ENCODE data around the gene LMNB1. TPM values are rescaled to one million over a fixed set of nuclear protein-coding genes. Genes with fewer than 3 reads are reported as not detected.

The LMNB1 gene
- polyA plus RNA-seq, 6 donors from 2014 or later, result 1.3 to 9.2 (median 6.8) TPM

GRCh38 chr5:126857472-126858410 is 80.8 kb downstream of the LMNB1 start:
- Mint-ChIP-seq H3K27ac (peak overlapping the region in 2 of 6 donors; percentile 83 to 85), H3K9me3 (peaks cover 0 to 6% (median 0%) of the 10 kb centered on the region in 7 donors), H3K4me3 (no peak overlapping the region), H3K27me3 (no peaks in the 10 kb centered on the region), H3K4me1 (peaks cover 6 to 21% (median 21%) of the 10 kb centered on the region in 3 donors), H3K36me3 (peaks cover 0 to 6% of the 10 kb centered on the region in 2 donors)
- no peak for ATAC-seq (ENCODE audit: low read depth in 2 of 2)
- DNase-seq, result no peak

- ATAC-seq (ENCODE audit: low read depth in 2 of 2) (no peak), DNase-seq (no peak)
- H3K4me3 Mint-ChIP-seq, result no peak overlapping the region
- H3K4me1 Mint-ChIP-seq, result peaks cover under 1 to 15% (median 14%) of the 10 kb centered on the region in 3 donors
- peaks cover 0 to 6% of the 10 kb centered on the region in 2 donors for H3K36me3 Mint-ChIP-seq
- peaks cover 0 to 6% (median 0%) of the 10 kb centered on the region in 7 donors for H3K9me3 Mint-ChIP-seq
- H3K27ac Mint-ChIP-seq, result peak overlapping the region in 1 of 6 donors; percentile 85
- no peaks in the 10 kb centered on the region for H3K27me3 Mint-ChIP-seq
Measured at GRCh38 chr5:126858441-126858840, 81.5 kb downstream of the LMNB1 start.

- Mint-ChIP-seq H3K27ac (peak overlapping the region in 1 of 6 donors; percentile 6), H3K36me3 (no peaks in the 10 kb centered on the region), H3K4me3 (no peak overlapping the region), H3K27me3 (no peaks in the 10 kb centered on the region), H3K4me1 (peaks cover 6 to 25% (median 16%) of the 10 kb centered on the region in 3 donors), H3K9me3 (peaks cover 0 to 2% (median 0%) of the 10 kb centered on the region in 7 donors)
- DNase-seq (no peak), ATAC-seq (ENCODE audit: low read depth in 2 of 2) (no peak)
Measured at GRCh38 chr5:126863402-126863801, 86.5 kb downstream of the LMNB1 start.

GRCh38 chr5:126864042-126864688 is 87.2 kb downstream of the LMNB1 start:
- no peak for DNase-seq
- Mint-ChIP-seq H3K36me3 (no peaks in the 10 kb centered on the region), H3K4me3 (no peak overlapping the region), H3K9me3 (peaks cover 0 to 2% (median 0%) of the 10 kb centered on the region in 7 donors), H3K4me1 (peaks cover 14 to 32% (median 24%) of the 10 kb centered on the region in 3 donors), H3K27ac (no peak overlapping the region), H3K27me3 (no peaks in the 10 kb centered on the region)
- ATAC-seq (ENCODE audit: low read depth in 2 of 2), result no peak

GRCh38 chr5:126865299-126865698 is 88.4 kb downstream of the LMNB1 start:
- peaks cover 0 to 2% (median 0%) of the 10 kb centered on the region in 7 donors for H3K9me3 Mint-ChIP-seq
- no peaks in the 10 kb centered on the region for H3K27me3 Mint-ChIP-seq
- peaks cover 18 to 38% (median 23%) of the 10 kb centered on the region in 3 donors for H3K4me1 Mint-ChIP-seq
- H3K27ac Mint-ChIP-seq, result no peak overlapping the region
- ATAC-seq (ENCODE audit: low read depth in 2 of 2) (no peak), DNase-seq (no peak)
- H3K36me3 Mint-ChIP-seq, result peaks cover 0 to 1% of the 10 kb centered on the region in 2 donors
- no peak overlapping the region for H3K4me3 Mint-ChIP-seq

- Mint-ChIP-seq H3K4me1 (peaks cover 19 to 40% (median 23%) of the 10 kb centered on the region in 3 donors), H3K9me3 (peaks cover 0 to 2% (median 0%) of the 10 kb centered on the region in 7 donors), H3K4me3 (peak overlapping the region in 1 of 8 donors; percentile 24), H3K27me3 (no peaks in the 10 kb centered on the region), H3K36me3 (peaks cover 4 to 8% of the 10 kb centered on the region in 2 donors), H3K27ac (peak overlapping the region in 5 of 6 donors; percentile 8 to 59 (median 33))
- DNase-seq (no peak), ATAC-seq (ENCODE audit: low read depth in 2 of 2) (no peak)
Measured at GRCh38 chr5:126866851-126867636, 90.1 kb downstream of the LMNB1 start.

- no peak for DNase-seq
- Mint-ChIP-seq H3K4me3 (peak overlapping the region in 7 of 8 donors; percentile 67 to 92 (median 79)), H3K4me1 (peaks cover 19 to 40% (median 23%) of the 10 kb centered on the region in 3 donors), H3K9me3 (peaks cover 0 to 2% (median 0%) of the 10 kb centered on the region in 7 donors), H3K27me3 (no peaks in the 10 kb centered on the region), H3K27ac (peak overlapping the region in 3 of 6 donors; percentile 11 to 54 (median 15)), H3K36me3 (peaks cover 14 to 18% of the 10 kb centered on the region in 2 donors)
- no peak for ATAC-seq (ENCODE audit: low read depth in 2 of 2)
Measured at GRCh38 chr5:126868338-126869004, 91.5 kb downstream of the LMNB1 start.

GRCh38 chr5:126869005-126869451 is 92.1 kb downstream of the LMNB1 start:
- ATAC-seq (ENCODE audit: low read depth in 2 of 2), result peak; percentile 74 to 78
- peaks cover 22 to 40% (median 23%) of the 10 kb centered on the region in 3 donors for H3K4me1 Mint-ChIP-seq
- H3K27ac Mint-ChIP-seq, result peak overlapping the region; percentile 7 to 88 (median 22)
- H3K27me3 Mint-ChIP-seq, result no peaks in the 10 kb centered on the region
- peaks cover 14 to 24% of the 10 kb centered on the region in 2 donors for H3K36me3 Mint-ChIP-seq
- H3K9me3 Mint-ChIP-seq, result peaks cover 0 to 2% (median 0%) of the 10 kb centered on the region in 7 donors
- peak; percentile 15 for DNase-seq
- peak overlapping the region; percentile 53 to 92 (median 79) for H3K4me3 Mint-ChIP-seq

GRCh38 chr5:126871441-126871840 is 94.5 kb downstream of the LMNB1 start:
- DNase-seq, result no peak
- Mint-ChIP-seq H3K27ac (peak overlapping the region in 1 of 6 donors; percentile 69), H3K4me3 (peak overlapping the region in 1 of 8 donors; percentile 49), H3K9me3 (peaks cover 0 to 2% (median 0%) of the 10 kb centered on the region in 7 donors), H3K36me3 (peaks cover 14 to 31% of the 10 kb centered on the region in 2 donors), H3K4me1 (peaks cover 22 to 42% (median 23%) of the 10 kb centered on the region in 3 donors), H3K27me3 (no peaks in the 10 kb centered on the region)
- no peak for ATAC-seq (ENCODE audit: low read depth in 2 of 2)

- ATAC-seq (ENCODE audit: low read depth in 2 of 2) (no peak), DNase-seq (no peak)
- peaks cover 26 to 41% of the 10 kb centered on the region in 2 donors for H3K36me3 Mint-ChIP-seq
- H3K4me3 Mint-ChIP-seq, result no peak overlapping the region
- H3K27me3 Mint-ChIP-seq, result no peaks in the 10 kb centered on the region
- H3K27ac Mint-ChIP-seq, result peak overlapping the region in 2 of 6 donors; percentile 13 to 33
- peaks cover 16 to 33% (median 22%) of the 10 kb centered on the region in 3 donors for H3K4me1 Mint-ChIP-seq
- H3K9me3 Mint-ChIP-seq, result no peaks in the 10 kb centered on the region
Measured at GRCh38 chr5:126872561-126873354, 95.8 kb downstream of the LMNB1 start.

GRCh38 chr5:126875303-126875785 is 98.4 kb downstream of the LMNB1 start:
- no peaks in the 10 kb centered on the region for H3K9me3 Mint-ChIP-seq
- H3K36me3 Mint-ChIP-seq, result peaks cover 32 to 59% of the 10 kb centered on the region in 2 donors
- no peak overlapping the region for H3K4me3 Mint-ChIP-seq
- peaks cover 3 to 16% (median 12%) of the 10 kb centered on the region in 3 donors for H3K4me1 Mint-ChIP-seq
- ATAC-seq (ENCODE audit: low read depth in 2 of 2), result no peak
- H3K27me3 Mint-ChIP-seq, result no peaks in the 10 kb centered on the region
- H3K27ac Mint-ChIP-seq, result no peak overlapping the region
- no peak for DNase-seq
